WTC11 (cell line): Measurements from ENCODE around the gene DOK7. TPM values are rescaled to one million over a fixed set of nuclear protein-coding genes. Genes with fewer than 3 reads are reported as not detected.

ENCODE experiments used
- ATAC-seq: fragments of 200-7000 bp; cut with Tn5 transposase; 2 replicates; pipeline ENCODE4 v1.10.0; 2021; ENCODE audit warnings: mild to moderate bottlenecking, moderate library complexity
- CTCF ChIA-PET: fragments of 300-600 bp; sonication (Branson Sonifier 250); formaldehyde crosslinking; loops from one replicate; lab custom pipeline; 2021; ENCODE audit warnings: antibody characterized with exemption; lab: Charles Lee
- POLR2A ChIA-PET: fragments of 350-600 bp; sonication (Branson Sonifier 250); formaldehyde crosslinking; loops from one replicate; lab custom pipeline; 2021; ENCODE audit warnings: antibody characterized with exemption; lab: Charles Lee
- DNase-seq: peaks from one replicate; pipeline ENCODE4 v3.0.0; 2021; ENCODE audit warnings: low spot score
- H3K27ac Mint-ChIP-seq: 2 replicates; pipeline ENCODE4 v1.8.0; 2021; ENCODE audit warnings: mixed read lengths
- H3K27me3 Mint-ChIP-seq: 2 replicates; pipeline ENCODE4 v1.8.0; 2021; ENCODE audit warnings: low read depth, mild to moderate bottlenecking, moderate library complexity, mixed read lengths
- H3K36me3 Mint-ChIP-seq: 2 replicates; pipeline ENCODE4 v1.8.0; 2021; ENCODE audit warnings: mixed read lengths
- H3K4me1 Mint-ChIP-seq: 2 replicates; pipeline ENCODE4 v1.8.0; 2022; ENCODE audit warnings: mixed read lengths
- H3K4me3 Mint-ChIP-seq: 2 replicates; pipeline ENCODE4 v1.8.0; 2021; ENCODE audit warnings: mild to moderate bottlenecking, moderate library complexity, mixed read lengths
- H3K9me3 Mint-ChIP-seq: 2 replicates; pipeline ENCODE4 v1.8.0; 2021; ENCODE audit warnings: mixed read lengths
- CREM ChIP-seq: sonication (generic); formaldehyde crosslinking; IDR thresholded peaks from 2 replicates; pipeline ENCODE4 v1.8.1; 2022; ENCODE audit warnings: mild to moderate bottlenecking, missing genetic modification reagents, moderate library complexity
- EMX1 ChIP-seq: fragments of 250-450 bp; sonication (Bioruptor Pico); IDR thresholded peaks from 2 replicates; pipeline ENCODE4 v1.8.0; 2021; ENCODE audit warnings: mild to moderate bottlenecking
- FOXK1 ChIP-seq: sonication (generic); formaldehyde crosslinking; IDR thresholded peaks from 2 replicates; pipeline ENCODE4 v1.8.0; 2022; ENCODE audit warnings: mild to moderate bottlenecking, moderate library complexity, missing genetic modification reagents
- GRHL2 ChIP-seq: fragments of 250-450 bp; sonication (Bioruptor Pico); IDR thresholded peaks from 2 replicates; pipeline ENCODE4 v1.8.0; 2022; ENCODE audit warnings: mild to moderate bottlenecking, moderate library complexity; ENCODE audit not compliant: insufficient replicate concordance, severe bottlenecking
- NR3C1 ChIP-seq: sonication (generic); formaldehyde crosslinking; conservative IDR thresholded peaks from 2 replicates; pipeline ENCODE4 v1.8.1; 2023; ENCODE audit warnings: low read depth, mild to moderate bottlenecking, missing genetic modification reagents
- RORB ChIP-seq: fragments of 250-450 bp; sonication (Bioruptor Pico); IDR thresholded peaks from 2 replicates; pipeline ENCODE4 v1.9.0; 2021; ENCODE audit warnings: mild to moderate bottlenecking
- SP1 ChIP-seq: sonication (generic); formaldehyde crosslinking; conservative IDR thresholded peaks from 2 replicates; pipeline ENCODE4 v1.8.1; 2022; ENCODE audit warnings: missing genetic modification reagents
- TCF7 ChIP-seq: sonication (generic); formaldehyde crosslinking; IDR thresholded peaks from 2 replicates; pipeline ENCODE4 v1.8.0; 2022; ENCODE audit warnings: mild to moderate bottlenecking, low read depth, missing genetic modification reagents, moderate library complexity
- TEAD1 ChIP-seq: sonication (generic); formaldehyde crosslinking; IDR thresholded peaks from 2 replicates; pipeline ENCODE4 v1.8.0; 2022; ENCODE audit warnings: mild to moderate bottlenecking, missing genetic modification reagents
- TEAD4 ChIP-seq: sonication (generic); formaldehyde crosslinking; IDR thresholded peaks from 2 replicates; pipeline ENCODE4 v1.8.0; 2022; ENCODE audit warnings: mild to moderate bottlenecking, missing genetic modification reagents
- ZNF219 ChIP-seq: sonication (generic); formaldehyde crosslinking; IDR thresholded peaks from 2 replicates; pipeline ENCODE4 v1.8.0; 2023; ENCODE audit warnings: missing genetic modification reagents, mild to moderate bottlenecking, borderline replicate concordance
- total RNA-seq: library from RNA; stranded (reverse); gene quantifications from 3 replicates; pipeline ENCODE4 v1.2.3, GENCODE V29; 2021
- TF ChIP-seq, protein P1 (sequence below): sonication (generic); formaldehyde crosslinking; IDR thresholded peaks from 2 replicates; pipeline ENCODE4 v1.8.1; 2022; ENCODE audit warnings: missing genetic modification reagents, borderline replicate concordance
- TF ChIP-seq, protein P2 (sequence below): sonication (generic); formaldehyde crosslinking; IDR thresholded peaks from 2 replicates; pipeline ENCODE4 v1.8.1; 2023; ENCODE audit warnings: mild to moderate bottlenecking, missing genetic modification reagents, moderate library complexity
- TF ChIP-seq, protein P3 (sequence below): sonication (generic); formaldehyde crosslinking; IDR thresholded peaks from 2 replicates; pipeline ENCODE4 v1.8.1; 2022; ENCODE audit warnings: low read depth, mild to moderate bottlenecking, moderate library complexity, missing genetic modification reagents, borderline replicate concordance
- TF ChIP-seq, protein P4 (sequence below): sonication (generic); formaldehyde crosslinking; IDR thresholded peaks from 2 replicates; pipeline ENCODE4 v1.8.0; 2023; ENCODE audit warnings: missing genetic modification reagents
- TF ChIP-seq, protein P5 (sequence below): sonication (generic); formaldehyde crosslinking; IDR thresholded peaks from 2 replicates; pipeline ENCODE4 v1.8.1; 2022; ENCODE audit warnings: low read depth, missing genetic modification reagents, borderline replicate concordance
- TF ChIP-seq, protein P6 (sequence below): sonication (generic); formaldehyde crosslinking; IDR thresholded peaks from 2 replicates; pipeline ENCODE4 v1.8.1; 2023; ENCODE audit warnings: mild to moderate bottlenecking, missing genetic modification reagents, borderline replicate concordance

DOK7 gene
- total RNA-seq, 1 experiment from 2014 or later = 0.22 TPM

DNA sequence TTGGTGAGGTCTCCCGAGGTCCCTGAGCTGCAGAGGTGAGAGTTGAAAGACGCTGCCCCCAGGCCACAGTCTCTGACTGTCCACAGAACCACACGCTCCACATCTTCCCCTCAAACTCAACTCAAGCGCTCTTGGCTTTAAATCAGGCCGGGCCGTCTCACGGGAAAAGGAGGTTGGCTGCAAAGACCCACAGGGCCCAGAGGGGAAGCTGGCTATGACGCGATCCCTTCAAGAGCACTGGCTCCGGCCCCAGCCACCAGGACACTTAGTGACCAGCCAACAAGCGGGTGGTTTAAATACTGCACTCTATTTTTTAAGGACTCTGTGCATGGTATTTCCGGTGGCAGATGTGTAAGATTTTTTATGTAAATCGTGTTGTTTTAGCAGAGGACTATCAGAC is 49.2 kb downstream of the DOK7 start (continued):
- TF ChIP-seq, protein P1, sequence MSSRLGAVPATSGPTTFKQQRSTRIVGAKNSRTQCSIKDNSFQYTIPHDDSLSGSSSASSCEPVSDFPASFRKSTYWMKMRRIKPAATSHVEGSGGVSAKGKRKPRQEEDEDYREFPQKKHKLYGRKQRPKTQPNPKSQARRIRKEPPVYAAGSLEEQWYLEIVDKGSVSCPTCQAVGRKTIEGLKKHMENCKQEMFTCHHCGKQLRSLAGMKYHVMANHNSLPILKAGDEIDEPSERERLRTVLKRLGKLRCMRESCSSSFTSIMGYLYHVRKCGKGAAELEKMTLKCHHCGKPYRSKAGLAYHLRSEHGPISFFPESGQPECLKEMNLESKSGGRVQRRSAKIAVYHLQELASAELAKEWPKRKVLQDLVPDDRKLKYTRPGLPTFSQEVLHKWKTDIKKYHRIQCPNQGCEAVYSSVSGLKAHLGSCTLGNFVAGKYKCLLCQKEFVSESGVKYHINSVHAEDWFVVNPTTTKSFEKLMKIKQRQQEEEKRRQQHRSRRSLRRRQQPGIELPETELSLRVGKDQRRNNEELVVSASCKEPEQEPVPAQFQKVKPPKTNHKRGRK (CRISPR knock-in tag) = no peak
- TF ChIP-seq TEAD4 (CRISPR knock-in tag) (no peak), GRHL2 (CRISPR knock-in tag) (no peak)
- TF ChIP-seq, all 79 proteins: peak for 0

DNA sequence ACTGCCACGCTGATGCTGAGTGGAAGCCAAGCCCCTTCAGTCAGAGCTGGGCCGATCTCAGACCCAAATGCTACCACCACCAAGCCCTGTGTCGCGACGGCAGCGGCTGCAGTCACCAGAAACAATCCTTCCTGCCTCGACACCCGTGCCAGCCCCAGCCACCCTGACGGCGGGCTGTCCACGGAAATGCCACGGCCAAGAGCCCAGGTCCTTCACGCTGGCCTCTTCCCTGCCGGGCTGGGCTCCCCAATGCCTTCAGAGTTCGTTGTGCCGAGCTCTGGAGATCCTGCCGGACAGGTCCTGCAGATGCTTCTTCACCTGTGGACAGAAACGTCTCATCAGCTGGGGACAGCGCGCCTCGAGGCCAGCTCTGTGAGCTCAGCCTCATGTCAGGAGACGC is 49.6 kb downstream of the DOK7 start:
- Mint-ChIP-seq H3K9me3 (no peaks in the 10 kb centered on the region), H3K36me3 (peaks cover 72% of the 10 kb centered on the region), H3K4me1 (peaks cover 4% of the 10 kb centered on the region; the same call in 1 of the 2 replicates), H3K4me3 (no peak overlapping the region), H3K27ac (no peak overlapping the region), H3K27me3 (no peaks in the 10 kb centered on the region)
- ChIA-PET POLR2A (no interaction called here), CTCF (interaction anchor here (4.3 kb wide), 1 partner anchor 31 kb away, joined by 54 read pairs; no protein-coding TSS in a partner anchor)
- TF ChIP-seq, protein P2, sequence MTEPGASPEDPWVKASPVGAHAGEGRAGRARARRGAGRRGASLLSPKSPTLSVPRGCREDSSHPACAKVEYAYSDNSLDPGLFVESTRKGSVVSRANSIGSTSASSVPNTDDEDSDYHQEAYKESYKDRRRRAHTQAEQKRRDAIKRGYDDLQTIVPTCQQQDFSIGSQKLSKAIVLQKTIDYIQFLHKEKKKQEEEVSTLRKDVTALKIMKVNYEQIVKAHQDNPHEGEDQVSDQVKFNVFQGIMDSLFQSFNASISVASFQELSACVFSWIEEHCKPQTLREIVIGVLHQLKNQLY (CRISPR knock-in tag) = no peak
- TF ChIP-seq ZNF219 (CRISPR knock-in tag) (no peak), SP1 (CRISPR knock-in tag) (no peak), CREM (no peak), TEAD1 (CRISPR knock-in tag) (no peak), RORB (no peak), TCF7 (no peak), NR3C1 (no peak), EMX1 (CRISPR knock-in tag) (no peak), FOXK1 (CRISPR knock-in tag) (no peak)
- TF ChIP-seq, protein P3, sequence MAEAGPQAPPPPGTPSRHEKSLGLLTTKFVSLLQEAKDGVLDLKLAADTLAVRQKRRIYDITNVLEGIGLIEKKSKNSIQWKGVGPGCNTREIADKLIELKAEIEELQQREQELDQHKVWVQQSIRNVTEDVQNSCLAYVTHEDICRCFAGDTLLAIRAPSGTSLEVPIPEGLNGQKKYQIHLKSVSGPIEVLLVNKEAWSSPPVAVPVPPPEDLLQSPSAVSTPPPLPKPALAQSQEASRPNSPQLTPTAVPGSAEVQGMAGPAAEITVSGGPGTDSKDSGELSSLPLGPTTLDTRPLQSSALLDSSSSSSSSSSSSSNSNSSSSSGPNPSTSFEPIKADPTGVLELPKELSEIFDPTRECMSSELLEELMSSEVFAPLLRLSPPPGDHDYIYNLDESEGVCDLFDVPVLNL (CRISPR knock-in tag) = no peak
- TF ChIP-seq, protein P4, sequence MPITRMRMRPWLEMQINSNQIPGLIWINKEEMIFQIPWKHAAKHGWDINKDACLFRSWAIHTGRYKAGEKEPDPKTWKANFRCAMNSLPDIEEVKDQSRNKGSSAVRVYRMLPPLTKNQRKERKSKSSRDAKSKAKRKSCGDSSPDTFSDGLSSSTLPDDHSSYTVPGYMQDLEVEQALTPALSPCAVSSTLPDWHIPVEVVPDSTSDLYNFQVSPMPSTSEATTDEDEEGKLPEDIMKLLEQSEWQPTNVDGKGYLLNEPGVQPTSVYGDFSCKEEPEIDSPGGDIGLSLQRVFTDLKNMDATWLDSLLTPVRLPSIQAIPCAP = no peak
- TF ChIP-seq, protein P5, sequence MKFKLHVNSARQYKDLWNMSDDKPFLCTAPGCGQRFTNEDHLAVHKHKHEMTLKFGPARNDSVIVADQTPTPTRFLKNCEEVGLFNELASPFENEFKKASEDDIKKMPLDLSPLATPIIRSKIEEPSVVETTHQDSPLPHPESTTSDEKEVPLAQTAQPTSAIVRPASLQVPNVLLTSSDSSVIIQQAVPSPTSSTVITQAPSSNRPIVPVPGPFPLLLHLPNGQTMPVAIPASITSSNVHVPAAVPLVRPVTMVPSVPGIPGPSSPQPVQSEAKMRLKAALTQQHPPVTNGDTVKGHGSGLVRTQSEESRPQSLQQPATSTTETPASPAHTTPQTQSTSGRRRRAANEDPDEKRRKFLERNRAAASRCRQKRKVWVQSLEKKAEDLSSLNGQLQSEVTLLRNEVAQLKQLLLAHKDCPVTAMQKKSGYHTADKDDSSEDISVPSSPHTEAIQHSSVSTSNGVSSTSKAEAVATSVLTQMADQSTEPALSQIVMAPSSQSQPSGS (CRISPR knock-in tag) = no peak
- TF ChIP-seq, protein P6, sequence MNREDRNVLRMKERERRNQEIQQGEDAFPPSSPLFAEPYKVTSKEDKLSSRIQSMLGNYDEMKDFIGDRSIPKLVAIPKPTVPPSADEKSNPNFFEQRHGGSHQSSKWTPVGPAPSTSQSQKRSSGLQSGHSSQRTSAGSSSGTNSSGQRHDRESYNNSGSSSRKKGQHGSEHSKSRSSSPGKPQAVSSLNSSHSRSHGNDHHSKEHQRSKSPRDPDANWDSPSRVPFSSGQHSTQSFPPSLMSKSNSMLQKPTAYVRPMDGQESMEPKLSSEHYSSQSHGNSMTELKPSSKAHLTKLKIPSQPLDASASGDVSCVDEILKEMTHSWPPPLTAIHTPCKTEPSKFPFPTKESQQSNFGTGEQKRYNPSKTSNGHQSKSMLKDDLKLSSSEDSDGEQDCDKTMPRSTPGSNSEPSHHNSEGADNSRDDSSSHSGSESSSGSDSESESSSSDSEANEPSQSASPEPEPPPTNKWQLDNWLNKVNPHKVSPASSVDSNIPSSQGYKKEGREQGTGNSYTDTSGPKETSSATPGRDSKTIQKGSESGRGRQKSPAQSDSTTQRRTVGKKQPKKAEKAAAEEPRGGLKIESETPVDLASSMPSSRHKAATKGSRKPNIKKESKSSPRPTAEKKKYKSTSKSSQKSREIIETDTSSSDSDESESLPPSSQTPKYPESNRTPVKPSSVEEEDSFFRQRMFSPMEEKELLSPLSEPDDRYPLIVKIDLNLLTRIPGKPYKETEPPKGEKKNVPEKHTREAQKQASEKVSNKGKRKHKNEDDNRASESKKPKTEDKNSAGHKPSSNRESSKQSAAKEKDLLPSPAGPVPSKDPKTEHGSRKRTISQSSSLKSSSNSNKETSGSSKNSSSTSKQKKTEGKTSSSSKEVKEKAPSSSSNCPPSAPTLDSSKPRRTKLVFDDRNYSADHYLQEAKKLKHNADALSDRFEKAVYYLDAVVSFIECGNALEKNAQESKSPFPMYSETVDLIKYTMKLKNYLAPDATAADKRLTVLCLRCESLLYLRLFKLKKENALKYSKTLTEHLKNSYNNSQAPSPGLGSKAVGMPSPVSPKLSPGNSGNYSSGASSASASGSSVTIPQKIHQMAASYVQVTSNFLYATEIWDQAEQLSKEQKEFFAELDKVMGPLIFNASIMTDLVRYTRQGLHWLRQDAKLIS (CRISPR knock-in tag) = no peak
- ATAC-seq = no peak
- DNase-seq = no peak
